DMS114 treated with DMSO at 0.1 percent for 48 hours (cell line): ENCODE measurements around the gene ELFN2.

Source experiments
- DNase-seq: peaks from one replicate; lab custom pipeline; 2025; ENCODE audit not compliant: unreplicated experiment; lab: John Stamatoyannopoulos, UW

The ELFN2 gene

GRCh38 chr22:37358917-37359316, 68.4 kb downstream of the ELFN2 start:
- no peak for DNase-seq

DNA sequence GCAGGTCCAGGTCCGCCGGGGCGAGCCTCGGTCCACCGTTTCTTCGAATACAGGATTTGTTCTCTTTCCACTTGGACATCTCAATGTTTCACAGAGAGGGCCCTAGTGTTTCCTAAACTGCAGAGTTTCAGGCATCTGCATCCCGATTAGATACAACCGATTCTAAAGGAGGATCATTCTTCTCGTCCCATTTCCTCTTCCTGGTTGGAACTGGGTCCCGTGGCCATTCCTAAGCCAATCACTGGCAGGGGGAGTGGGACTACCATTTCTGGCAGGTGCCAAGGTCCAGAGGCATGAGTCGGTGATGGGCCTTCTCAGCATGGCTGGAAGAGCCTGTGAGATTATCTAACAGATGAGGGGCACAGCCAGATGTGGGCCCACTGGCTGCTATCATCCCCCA, 68.9 kb downstream of the ELFN2 start:
- no peak for DNase-seq

DNA sequence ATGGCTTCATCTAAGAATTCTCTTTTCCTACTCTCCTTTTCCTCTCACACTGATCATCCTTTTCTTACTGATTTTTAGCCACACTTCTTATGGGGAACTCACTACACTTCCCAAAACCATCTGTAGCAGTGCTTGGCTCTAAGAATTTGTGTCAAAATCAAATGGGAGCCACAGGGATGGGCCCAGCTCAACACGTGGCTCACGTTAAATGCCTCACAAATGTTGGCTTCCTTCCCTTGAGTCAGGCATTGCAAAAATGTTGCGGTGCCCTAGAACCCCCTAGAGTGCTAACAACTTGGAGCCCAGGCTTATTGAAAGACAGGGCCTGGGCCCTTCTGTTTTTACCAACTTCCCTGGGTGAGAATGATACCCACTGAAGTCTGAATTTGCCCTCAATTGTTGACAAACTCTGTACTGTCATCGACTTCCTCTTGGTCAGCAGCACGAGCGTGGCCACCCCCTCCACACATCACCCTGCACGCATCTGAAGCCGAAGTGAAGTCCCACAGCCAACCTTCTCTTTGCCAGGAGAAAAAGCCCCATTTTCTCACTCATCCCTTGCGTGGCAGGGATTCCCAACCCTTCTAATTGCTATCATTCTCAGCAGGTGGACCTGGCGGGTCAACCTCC, 69.7 kb downstream of the ELFN2 start:
- DNase-seq: no peak

- no peak for DNase-seq
These were observed 70.4 kb downstream of the ELFN2 start for GRCh38 chr22:37356922-37357321.

GRCh38 chr22:37355174-37355573, 72.1 kb downstream of the ELFN2 start:
- no peak for DNase-seq

GRCh38 chr22:37354670-37355069, 72.6 kb downstream of the ELFN2 start:
- no peak for DNase-seq

GRCh38 chr22:37354261-37354660, 73.0 kb downstream of the ELFN2 start:
- DNase-seq: no peak

DNA sequence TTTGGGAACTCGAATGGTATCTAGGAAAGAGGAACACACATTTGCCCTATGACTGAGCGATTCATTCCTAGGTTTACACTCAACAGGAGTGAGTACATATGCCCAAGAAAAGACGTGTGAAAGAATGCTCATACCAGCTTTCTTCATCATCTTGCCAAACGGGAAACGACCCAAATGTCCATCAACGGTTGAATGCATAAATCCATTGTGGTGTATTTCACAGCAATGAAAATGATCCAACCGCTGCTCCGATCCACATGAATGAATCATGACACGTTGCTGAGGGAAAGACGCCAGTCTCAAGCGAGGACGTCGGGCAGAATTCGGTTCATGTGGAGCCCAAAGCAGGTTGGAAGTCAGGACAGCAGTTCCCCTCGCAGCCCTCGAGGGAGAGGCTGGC, 73.4 kb downstream of the ELFN2 start:
- DNase-seq: no peak

DNA sequence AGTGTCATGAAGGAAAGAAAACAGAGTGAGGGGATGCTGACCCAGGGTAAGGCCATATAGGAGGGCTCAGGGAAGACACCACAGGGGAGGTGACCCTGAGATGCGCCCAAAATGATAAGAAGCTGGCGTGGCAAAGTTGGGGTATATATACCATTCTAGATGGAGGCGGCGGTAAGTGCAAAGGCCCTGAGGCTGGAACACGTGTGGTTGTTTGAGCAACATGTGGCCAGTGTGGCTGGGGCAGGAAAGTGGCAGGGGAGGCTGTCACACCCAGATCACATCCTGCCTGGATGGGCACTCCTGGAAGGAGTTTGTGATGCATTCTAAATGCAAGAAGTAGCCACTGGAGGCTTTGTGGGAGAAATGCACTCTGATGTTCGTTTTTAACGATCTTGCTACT, 74.8 kb downstream of the ELFN2 start:
- no peak for DNase-seq

- DNase-seq: no peak
These were observed 76.0 kb downstream of the ELFN2 start for GRCh38 chr22:37351232-37351631.

GRCh38 chr22:37349043-37349814, 78.0 kb downstream of the ELFN2 start:
- DNase-seq: no peak

DNA sequence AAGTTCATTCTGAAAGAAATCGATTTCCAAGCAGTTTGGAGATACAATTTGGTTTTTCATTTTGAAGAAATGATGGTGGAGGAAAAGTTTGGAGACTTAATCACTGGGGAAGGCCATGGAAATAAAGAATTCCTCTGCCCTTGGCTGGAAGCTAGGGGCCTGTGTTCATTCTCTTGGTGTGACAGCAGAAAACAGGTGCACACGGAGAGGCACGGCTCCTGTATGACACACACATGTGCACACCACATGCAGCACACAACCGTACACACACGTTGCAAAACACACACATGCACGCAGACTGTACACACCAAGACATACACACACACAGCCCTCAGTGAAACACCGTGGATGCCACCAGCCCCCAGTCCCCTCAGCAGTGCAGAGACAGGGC, 80.8 kb downstream of the ELFN2 start:
- DNase-seq: no peak

DNA sequence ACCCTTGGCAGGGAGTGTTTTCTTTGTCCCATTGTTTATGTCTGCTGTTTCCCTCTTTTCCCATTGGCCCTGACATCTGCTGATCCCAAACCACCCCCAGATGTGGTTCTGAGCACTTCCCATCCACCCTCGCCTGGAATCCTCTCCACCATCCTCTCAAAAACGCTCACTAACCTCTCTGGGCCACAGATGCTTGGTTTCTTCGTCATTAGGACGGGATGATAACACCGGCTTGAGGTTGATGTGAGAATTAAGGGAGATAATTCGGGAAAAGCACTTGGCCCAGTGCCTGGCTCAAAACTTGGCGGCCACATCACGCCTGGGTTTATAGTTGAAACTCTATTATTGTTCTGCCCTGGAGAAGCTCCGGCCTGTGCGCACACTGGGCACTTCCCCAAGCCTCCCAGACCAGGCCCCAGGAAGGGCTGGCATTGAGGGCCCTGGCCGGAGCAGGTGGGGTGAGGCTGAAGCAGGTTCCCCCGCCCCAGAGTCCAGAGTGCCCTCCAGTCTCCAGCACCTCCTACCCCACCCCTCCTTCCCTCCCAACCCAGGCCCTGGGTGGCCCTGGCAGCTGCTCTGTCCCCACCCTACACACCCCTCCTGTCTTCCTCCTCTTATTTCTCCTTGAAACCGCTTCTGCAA, 81.3 kb downstream of the ELFN2 start:
- DNase-seq: no peak

- no peak for DNase-seq
These were observed 82.4 kb downstream of the ELFN2 start for GRCh38 chr22:37344735-37345449.

GRCh38 chr22:37343863-37344734, 83.2 kb downstream of the ELFN2 start:
- DNase-seq: no peak

DNA sequence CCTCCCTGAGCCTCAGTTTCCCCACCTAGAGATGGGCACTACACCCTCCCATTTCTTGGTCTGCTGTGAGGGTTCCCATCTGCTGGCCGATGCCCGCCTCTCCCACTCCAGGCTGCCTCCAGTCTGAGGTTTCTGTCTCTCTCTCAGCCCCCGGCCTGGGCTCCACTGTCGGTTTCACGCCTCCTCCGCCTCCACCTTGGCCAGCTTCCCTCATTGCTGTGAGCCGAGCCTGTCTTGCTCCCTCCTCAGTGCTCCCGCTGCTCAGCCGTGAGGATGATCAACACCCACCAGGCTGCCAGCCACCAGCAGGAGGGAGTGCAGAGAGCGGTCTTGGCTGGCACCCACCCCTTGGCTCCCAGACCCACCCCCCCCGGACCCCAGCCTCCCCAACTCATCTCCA, 83.9 kb downstream of the ELFN2 start:
- no peak for DNase-seq

GRCh38 chr22:37342065-37342464, 85.2 kb downstream of the ELFN2 start:
- no peak for DNase-seq

- no peak for DNase-seq
These were observed 86.7 kb downstream of the ELFN2 start for GRCh38 chr22:37340331-37341262.

DNA sequence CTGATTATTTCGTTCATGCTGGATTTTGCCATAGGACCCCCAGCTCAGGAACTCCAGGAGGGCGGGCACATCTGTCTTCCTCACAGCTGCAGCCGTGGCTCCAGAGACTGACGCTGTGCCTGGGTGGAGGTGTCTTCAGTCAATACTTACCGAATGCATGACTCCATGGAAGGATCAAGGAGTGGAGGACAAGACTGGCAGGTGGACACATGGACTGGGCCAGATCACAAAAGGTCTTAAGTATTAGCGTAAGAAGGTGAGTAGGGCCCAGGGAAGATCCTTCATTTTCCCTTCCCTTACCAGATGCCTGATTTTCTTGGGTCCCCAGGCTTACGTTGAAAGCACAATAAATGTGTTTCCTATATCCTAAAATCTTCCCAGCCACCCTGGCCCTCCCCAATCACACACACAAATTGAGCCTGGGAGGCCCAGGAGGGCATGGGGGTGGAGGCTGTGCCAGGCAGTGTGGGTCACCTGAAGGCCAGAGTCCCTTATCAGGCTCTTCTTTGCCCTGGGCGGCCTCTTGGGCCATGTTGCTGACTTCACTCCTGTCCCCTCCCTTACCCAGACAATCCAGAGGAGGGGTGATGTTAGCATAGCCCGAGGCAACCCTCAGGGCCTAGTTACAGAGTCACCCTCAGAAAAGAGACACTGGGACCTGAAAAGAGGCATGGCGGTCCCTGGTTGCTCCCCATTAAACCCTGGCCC, 88.6 kb downstream of the ELFN2 start:
- DNase-seq: no peak
